ENCODE measurements around the gene HERPUD1. TPM values are rescaled to one million over a fixed set of nuclear protein-coding genes. Genes with fewer than 3 reads are reported as not detected.
"Not testable (repeated sequence)": the region's sequence is repeated elsewhere in the genome, so short reads cannot be mapped to it uniquely, and the experiment has no call there.

HERPUD1 gene
- total RNA-seq, 1 experiment from 2014 or later, result 296 TPM

GRCh38 chr16:56884026-56884582 lies 47.8 kb upstream of the HERPUD1 start:
- H3K36me3 Mint-ChIP-seq (ENCODE audit: insufficient read depth, unreplicated experiment), result no peaks in the 10 kb centered on the region
- Histone ChIP-seq H3K36me3 (ENCODE audit: control insufficient read depth, insufficient read depth, low read length) (no peaks in the 10 kb centered on the region), H3K9me3 (no peaks in the 10 kb centered on the region), H3K27me3 (replicated peaks; ENCODE audit: control insufficient read depth, insufficient read depth, low read length) (no peaks in the 10 kb centered on the region), H3K4me1 (peaks cover 5% of the 10 kb centered on the region; the same call in 1 of the 2 replicates), H3K4me3 (ENCODE audit: low read depth, low read length) (no peak overlapping the region)
- H3K27me3 Mint-ChIP-seq (ENCODE audit: insufficient read depth, unreplicated experiment), result no peaks in the 10 kb centered on the region
- POLR2A ChIA-PET, result no interaction called here
- CTCF ChIA-PET, result no interaction called here
- no TSS peak for BruUV-seq (replicated peaks)
- H3K4me3 Mint-ChIP-seq (ENCODE audit: unreplicated experiment), result no peak overlapping the region
- no peak overlapping the region for H3K27ac Mint-ChIP-seq (ENCODE audit: unreplicated experiment)
- no peaks in the 10 kb centered on the region for H3K9me3 Mint-ChIP-seq (ENCODE audit: unreplicated experiment)
- DNase-seq, result no peak
- TF ChIP-seq CTCF (IDR thresholded peaks at IDR 0.05; ENCODE audit: insufficient read depth in 1 of 2, low read depth in 1 of 2, low read length in 1 of 2, severe bottlenecking in 1 of 2, unreplicated experiment in 1 of 2), result no peak
- no peaks in the 10 kb centered on the region for H3K4me1 Mint-ChIP-seq (ENCODE audit: low read depth, unreplicated experiment)
- intact Hi-C loops (cut with micrococcal nuclease; ENCODE audit: unreplicated experiment), result no loop called here

- H3K4me3 Mint-ChIP-seq (ENCODE audit: unreplicated experiment); BruUV-seq (replicated peaks); H3K27ac Mint-ChIP-seq (ENCODE audit: unreplicated experiment); DNase-seq; H3K36me3 ChIP-seq (ENCODE audit: control insufficient read depth, insufficient read depth, low read length); H3K4me1 Mint-ChIP-seq (ENCODE audit: low read depth, unreplicated experiment); H3K9me3 Mint-ChIP-seq (ENCODE audit: unreplicated experiment); H3K9me3 ChIP-seq; H3K27me3 ChIP-seq (replicated peaks; ENCODE audit: control insufficient read depth, insufficient read depth, low read length); POLR2A ChIA-PET; H3K36me3 Mint-ChIP-seq (ENCODE audit: insufficient read depth, unreplicated experiment); CTCF ChIA-PET; intact Hi-C loops (cut with micrococcal nuclease; ENCODE audit: unreplicated experiment); H3K4me1 ChIP-seq; H3K27me3 Mint-ChIP-seq (ENCODE audit: insufficient read depth, unreplicated experiment); H3K4me3 ChIP-seq (ENCODE audit: low read depth, low read length): not testable (repeated sequence)
Measured at GRCh38 chr16:56884929-56885328, 47.0 kb upstream of the HERPUD1 start.

GRCh38 chr16:56885446-56886162 lies 46.3 kb upstream of the HERPUD1 start:
- ChIA-PET CTCF (no interaction called here), POLR2A (no interaction called here)
- H3K27me3 ChIP-seq (replicated peaks; ENCODE audit: control insufficient read depth, insufficient read depth, low read length), result no peaks in the 10 kb centered on the region
- intact Hi-C loops (cut with micrococcal nuclease; ENCODE audit: unreplicated experiment), result no loop called here
- DNase-seq, result no peak
- Mint-ChIP-seq H3K4me3 (ENCODE audit: unreplicated experiment) (no peak overlapping the region), H3K4me1 (ENCODE audit: low read depth, unreplicated experiment) (no peaks in the 10 kb centered on the region), H3K9me3 (ENCODE audit: unreplicated experiment) (no peaks in the 10 kb centered on the region), H3K27me3 (ENCODE audit: insufficient read depth, unreplicated experiment) (no peaks in the 10 kb centered on the region), H3K36me3 (ENCODE audit: insufficient read depth, unreplicated experiment) (no peaks in the 10 kb centered on the region), H3K27ac (ENCODE audit: unreplicated experiment) (no peak overlapping the region)
- peaks cover 5% of the 10 kb centered on the region; the same call in 1 of the 2 replicates for H3K4me1 ChIP-seq
- H3K36me3 ChIP-seq (ENCODE audit: control insufficient read depth, insufficient read depth, low read length), result no peaks in the 10 kb centered on the region
- H3K9me3 ChIP-seq, result no peaks in the 10 kb centered on the region
- no peak for TF ChIP-seq CTCF (IDR thresholded peaks at IDR 0.05; ENCODE audit: insufficient read depth in 1 of 2, low read depth in 1 of 2, low read length in 1 of 2, severe bottlenecking in 1 of 2, unreplicated experiment in 1 of 2)
- BruUV-seq (replicated peaks), result no TSS peak
- H3K4me3 ChIP-seq (ENCODE audit: low read depth, low read length), result no peak overlapping the region

Data from Caco-2 (cell line).